Colon (tissue), 2 donors: ENCODE data around the gene CYP1A1.
"Not testable (repeated sequence)": the region's sequence is repeated elsewhere in the genome, so short reads cannot be mapped to it uniquely, and the experiment has no call there.

Experiments
- FAIRE-seq: peaks from 2 replicates; lab custom pipeline; 2012; peaks lifted over from hg19 to GRCh38; lab: Jason Lieb, UNC
- donor health status: control.
- donor health status: control.

Gene CYP1A1

GRCh38 chr15:74725225-74725774, at the start of gene CYP1A1:
Gene CYP1A1 (minus strand): TSS chr15:74725528. CDS start chr15:74723097, 2,431 bp downstream.
- no peak for FAIRE-seq

- FAIRE-seq = no peak
Observed at GRCh38 chr15:74773731-74774252, 48.5 kb upstream of the CYP1A1 start.

GRCh38 chr15:74773329-74773728, 48.0 kb upstream of the CYP1A1 start:
- no peak for FAIRE-seq

GRCh38 chr15:74770211-74770903, 45.0 kb upstream of the CYP1A1 start:
- FAIRE-seq = no peak

GRCh38 chr15:74769463-74770025, 44.2 kb upstream of the CYP1A1 start:
- FAIRE-seq = no peak

GRCh38 chr15:74768771-74769342, 43.5 kb upstream of the CYP1A1 start:
- no peak for FAIRE-seq

GRCh38 chr15:74768099-74768770, 42.9 kb upstream of the CYP1A1 start:
- FAIRE-seq = no peak

GRCh38 chr15:74767167-74768098, 42.1 kb upstream of the CYP1A1 start:
- no peak for FAIRE-seq

- no peak for FAIRE-seq
Observed at GRCh38 chr15:74763416-74763815, 38.1 kb upstream of the CYP1A1 start.

- FAIRE-seq = no peak
Observed at GRCh38 chr15:74762791-74763150, 37.4 kb upstream of the CYP1A1 start.

- no peak for FAIRE-seq
Observed at GRCh38 chr15:74758736-74759135, 33.4 kb upstream of the CYP1A1 start.

- no peak for FAIRE-seq
Observed at GRCh38 chr15:74754593-74755215, 29.4 kb upstream of the CYP1A1 start.

- FAIRE-seq = no peak
Observed at GRCh38 chr15:74752531-74752930, 27.2 kb upstream of the CYP1A1 start.

- FAIRE-seq = no peak
Observed at GRCh38 chr15:74752011-74752410, 26.7 kb upstream of the CYP1A1 start.

GRCh38 chr15:74750751-74751150, 25.4 kb upstream of the CYP1A1 start:
- FAIRE-seq = no peak

GRCh38 chr15:74749832-74750231, 24.5 kb upstream of the CYP1A1 start:
- FAIRE-seq = no peak

GRCh38 chr15:74748322-74748946, 23.1 kb upstream of the CYP1A1 start, which contains the start of gene CYP1A2:
Gene CYP1A2 (plus strand): TSS chr15:74748845. CDS start chr15:74749739, 894 bp downstream.
- no peak for FAIRE-seq

GRCh38 chr15:74746389-74746788, 21.1 kb upstream of the CYP1A1 start:
- FAIRE-seq = no peak

GRCh38 chr15:74742422-74742821, 17.1 kb upstream of the CYP1A1 start:
- FAIRE-seq = no peak

- not testable (repeated sequence) for FAIRE-seq
Observed at GRCh38 chr15:74738239-74738638, 12.9 kb upstream of the CYP1A1 start.
